Measurements from ENCODE around the gene LCN10.
"Not testable (repeated sequence)": the region's sequence is repeated elsewhere in the genome, so short reads cannot be mapped to it uniquely, and the experiment has no call there.

LCN10 gene

GRCh38 chr9:136718345-136719194 lies 24.2 kb downstream of the LCN10 start:
- no peak for DNase-seq

DNA sequence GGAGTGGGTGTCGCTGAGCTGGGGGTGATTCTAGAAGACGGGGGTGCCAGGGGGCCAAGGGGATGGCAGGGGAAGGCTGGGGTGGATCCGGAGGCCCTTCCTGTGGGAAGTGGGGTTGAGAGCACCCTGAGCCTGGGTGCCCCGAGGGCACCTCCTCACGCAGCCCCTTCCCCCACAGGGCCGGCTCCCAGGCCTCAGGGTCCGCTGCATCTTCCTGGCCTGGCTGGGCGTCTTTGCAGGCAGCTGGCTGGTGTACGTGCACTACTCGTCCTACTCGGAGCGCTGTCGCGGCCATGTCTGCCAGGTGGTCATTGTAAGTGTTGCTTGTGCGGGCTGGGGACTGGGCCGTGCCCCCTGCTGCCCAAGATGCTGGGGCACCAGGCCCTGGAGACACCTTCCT lies 25.3 kb downstream of the LCN10 start:
- DNase-seq, result no peak

GRCh38 chr9:136714893-136715274 lies 27.9 kb downstream of the LCN10 start:
- DNase-seq, result no peak

DNA sequence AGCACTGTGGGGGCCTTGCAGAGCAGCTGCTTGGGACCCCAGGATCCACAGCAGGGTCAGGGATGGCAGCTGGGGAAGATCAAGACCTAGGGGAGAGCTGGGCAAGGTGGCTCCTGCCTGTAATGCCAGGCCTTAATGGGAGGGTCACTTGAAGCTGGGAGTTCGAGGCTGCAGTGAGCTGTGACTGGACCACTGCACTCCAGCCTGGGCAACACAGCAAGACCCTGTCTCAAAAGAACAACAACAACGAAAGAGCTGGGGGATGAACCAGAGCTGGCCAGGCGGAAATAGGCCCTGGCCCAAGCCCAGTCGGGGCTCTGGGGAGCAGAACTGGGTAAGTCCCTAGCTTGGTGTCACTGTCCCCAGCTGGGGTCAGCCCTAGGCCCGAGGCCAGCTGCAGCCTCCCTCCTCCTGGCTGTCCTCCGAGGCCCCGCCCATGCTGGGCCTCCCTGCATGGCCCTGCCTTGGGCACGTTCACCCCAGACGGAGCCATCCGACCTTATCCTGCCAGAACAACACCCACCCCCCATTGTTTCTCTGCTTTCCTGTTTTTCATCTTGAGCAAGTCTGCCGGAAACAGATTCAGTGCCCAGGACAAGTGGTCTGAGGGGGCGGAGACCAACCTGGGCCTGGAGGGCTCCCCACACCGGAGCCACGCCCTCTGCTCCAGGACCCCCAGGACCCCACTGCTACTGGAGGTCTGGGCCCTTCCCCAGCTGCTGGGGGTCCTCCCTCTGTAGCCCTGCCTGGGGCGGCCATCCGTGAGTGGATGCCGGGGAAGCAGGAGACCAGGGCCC lies 28.4 kb downstream of the LCN10 start:
- no peak for DNase-seq

GRCh38 chr9:136713550-136713949 lies 29.2 kb downstream of the LCN10 start:
- DNase-seq, result peak; percentile 65

GRCh38 chr9:136712690-136713544 lies 29.8 kb downstream of the LCN10 start:
- DNase-seq, result no peak

- peak; percentile 93 for DNase-seq
Observed at GRCh38 chr9:136711751-136712689, 30.7 kb downstream of the LCN10 start, which contains the start of gene DIPK1B. Gene DIPK1B, plus strand, starts transcription at chr9:136712572. Its CDS starts 94 bp downstream, at chr9:136712666.

DNA sequence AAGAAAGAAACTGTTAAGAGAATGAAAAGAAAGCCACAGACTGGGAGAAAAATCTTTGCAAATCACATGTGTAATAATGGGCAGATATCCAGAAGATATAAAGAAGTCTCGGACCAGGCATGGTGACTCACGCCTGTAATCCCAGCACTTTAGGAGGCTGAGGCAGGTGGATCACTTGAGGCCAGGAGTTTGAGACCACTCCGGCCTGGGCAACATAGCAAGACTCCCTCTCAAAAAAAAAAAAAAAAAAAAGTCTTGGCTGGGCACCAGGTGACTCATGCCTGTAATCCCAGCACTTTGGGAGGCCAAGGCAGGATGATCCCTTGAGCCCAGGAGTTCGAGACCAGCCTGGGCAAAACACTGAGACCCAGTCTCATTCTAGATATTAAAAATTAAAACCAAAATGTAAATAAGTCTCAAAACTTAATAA lies 31.5 kb downstream of the LCN10 start:
- not testable (repeated sequence) for DNase-seq

DNA sequence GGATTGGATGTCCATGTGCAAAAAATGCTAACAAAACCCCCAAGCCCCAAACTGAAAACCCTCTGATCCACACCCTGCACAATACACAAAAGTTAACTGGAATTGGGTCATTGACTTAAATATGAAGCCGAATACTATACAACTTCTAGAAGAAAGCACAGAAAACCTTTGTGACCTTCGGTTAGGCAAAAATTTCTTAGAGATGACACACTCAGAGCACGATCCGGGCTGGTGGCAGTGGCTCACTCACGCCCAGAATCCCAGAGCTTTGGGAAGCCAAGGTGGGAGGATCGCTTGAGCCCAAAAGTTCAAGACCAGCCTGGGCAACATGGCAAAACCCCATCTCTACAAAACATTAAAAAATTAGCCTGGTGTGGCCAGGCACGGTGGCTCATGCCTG lies 32.2 kb downstream of the LCN10 start:
- no peak for DNase-seq

DNA sequence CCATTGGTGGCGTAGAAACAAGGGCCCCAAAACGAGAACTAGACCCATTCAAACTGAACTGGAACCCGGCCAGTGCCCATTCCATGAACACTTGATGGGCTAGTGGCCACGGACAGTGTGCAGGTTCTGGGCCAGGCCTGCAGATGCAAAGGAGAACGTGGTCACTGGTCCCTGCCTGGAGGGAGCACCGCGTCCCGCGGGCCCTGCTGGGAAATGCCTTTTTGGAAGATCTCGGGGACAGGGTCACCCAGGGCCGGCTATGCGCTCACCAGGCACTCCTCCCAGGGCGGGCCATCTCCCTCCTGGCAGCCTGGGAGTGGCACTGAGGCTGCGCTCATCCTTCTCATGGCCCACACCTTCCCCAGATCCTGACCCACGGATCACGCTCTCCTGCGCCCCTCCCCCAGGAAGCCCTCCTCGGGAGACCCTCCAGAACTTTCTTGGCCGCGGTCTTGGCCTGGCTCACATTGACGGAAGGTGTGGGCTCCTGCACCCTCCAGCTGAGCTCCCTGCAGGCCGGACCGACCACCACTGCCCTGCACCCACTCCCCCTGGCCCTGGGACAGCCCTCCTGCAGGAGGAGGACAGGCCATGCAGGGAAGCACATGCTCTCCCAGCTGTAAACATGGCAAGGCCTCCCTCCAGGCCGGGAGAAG lies 33.2 kb downstream of the LCN10 start:
- DNase-seq, result no peak

- DNase-seq, result no peak
Observed at GRCh38 chr9:136707849-136708517, 34.8 kb downstream of the LCN10 start.

DNA sequence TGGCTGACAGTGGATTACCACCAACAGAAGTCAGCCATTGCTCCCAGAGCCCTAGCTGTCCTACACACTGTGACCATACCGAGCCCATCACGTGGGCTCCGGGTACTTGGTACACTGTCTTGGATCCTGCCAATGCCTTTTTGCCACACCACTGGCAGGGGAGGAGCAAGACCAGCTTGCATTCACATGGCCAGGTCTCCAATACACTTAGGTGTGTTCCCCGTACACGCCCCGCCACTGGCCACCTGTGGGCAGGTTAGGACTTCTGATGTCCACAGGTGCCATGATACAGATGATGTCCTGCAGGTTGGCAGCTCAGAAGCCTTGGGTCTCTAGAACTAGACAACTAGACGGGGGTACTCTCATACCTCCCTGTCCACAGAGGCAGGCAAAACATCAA lies 35.7 kb downstream of the LCN10 start:
- DNase-seq, result no peak

GRCh38 chr9:136705564-136705963 lies 37.2 kb downstream of the LCN10 start:
- no peak for DNase-seq

GRCh38 chr9:136704741-136705140 lies 38.0 kb downstream of the LCN10 start:
- not testable (repeated sequence) for DNase-seq

- DNase-seq, result peak; percentile 82
Observed at GRCh38 chr9:136703276-136703860, 39.4 kb downstream of the LCN10 start.

- DNase-seq, result no peak
Observed at GRCh38 chr9:136701668-136702053, 41.1 kb downstream of the LCN10 start.

DNA sequence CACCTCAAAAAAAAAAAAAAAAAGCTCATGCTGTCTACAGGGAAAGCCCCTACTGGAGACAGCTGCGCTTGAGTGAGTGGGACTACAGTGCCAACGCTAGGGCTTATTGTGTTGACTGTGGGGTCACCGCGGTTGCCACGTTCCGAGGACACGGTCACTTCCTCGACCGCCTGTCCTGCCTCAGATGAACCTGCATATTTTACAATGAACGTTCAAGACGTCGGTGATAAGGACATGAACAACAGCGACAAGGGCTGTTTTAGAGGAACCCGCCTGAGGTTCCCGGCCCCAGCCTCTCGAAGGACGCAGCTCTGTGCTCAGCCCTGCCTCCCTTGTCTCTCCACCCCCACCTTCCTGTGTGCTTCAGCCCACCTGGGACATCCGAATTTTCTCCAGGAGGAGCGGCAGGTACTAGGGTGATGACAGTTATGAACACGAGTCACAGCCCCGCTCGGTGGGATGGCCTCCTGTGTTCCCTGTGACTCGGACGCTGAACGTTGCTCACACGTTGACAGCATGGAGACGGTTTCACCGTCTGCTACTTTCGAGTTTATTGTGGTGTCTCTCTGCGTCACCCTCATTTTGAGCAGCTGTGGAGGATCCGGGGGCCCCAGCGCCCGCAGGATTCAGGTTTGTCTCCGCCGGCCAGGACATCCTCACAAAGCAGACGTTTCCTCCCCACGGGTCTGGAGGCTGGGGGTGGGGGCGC lies 41.6 kb downstream of the LCN10 start:
- no peak for DNase-seq

- DNase-seq, result no peak
Observed at GRCh38 chr9:136700304-136700703, 42.4 kb downstream of the LCN10 start.

GRCh38 chr9:136698635-136699246 lies 44.0 kb downstream of the LCN10 start:
- DNase-seq, result no peak

All from NCI-H2171 treated with DMSO at 0.1 percent for 48 hours (cell line).